Gastrocnemius medialis (tissue), 4 donors: ENCODE measurements around the gene TIGD3.

Experiments
- CTCF ChIP-seq, 5 experiments: fragments of 450-650 bp in 3 of 5; fragments of 200-600 bp in 2 of 5; sonication (generic) in 2 of 5; IDR thresholded peaks in 4 of 5; conservative IDR thresholded peaks in 1 of 5; 1 replicate in 4 of 5; 2 replicates in 1 of 5; pipeline ENCODE4 v1.5.1; 2016 to 2019; ENCODE audit warnings: antibody characterized with exemption in 5 of 5, mild to moderate bottlenecking in 3 of 5, moderate library complexity in 3 of 5
- POLR2A ChIP-seq, 2 donors: fragments of 450-650 bp; IDR thresholded peaks; one replicate each; pipeline ENCODE4 v1.6.1; 2017; ENCODE audit warnings: antibody characterized with exemption in 2 of 2, mild to moderate bottlenecking in 2 of 2, moderate library complexity in 2 of 2

- TF ChIP-seq CTCF (IDR thresholded peaks at IDR 0.05 in 4 of 5, conservative IDR thresholded peaks at IDR 0.05 in 1 of 5): no peak
- TF ChIP-seq POLR2A (IDR thresholded peaks at IDR 0.05): no peak
Measured at GRCh38 chr11:65379698-65380459, 25.3 kb downstream of the TIGD3 start.
